ENCODE data around the gene SLC22A3.

DNA sequence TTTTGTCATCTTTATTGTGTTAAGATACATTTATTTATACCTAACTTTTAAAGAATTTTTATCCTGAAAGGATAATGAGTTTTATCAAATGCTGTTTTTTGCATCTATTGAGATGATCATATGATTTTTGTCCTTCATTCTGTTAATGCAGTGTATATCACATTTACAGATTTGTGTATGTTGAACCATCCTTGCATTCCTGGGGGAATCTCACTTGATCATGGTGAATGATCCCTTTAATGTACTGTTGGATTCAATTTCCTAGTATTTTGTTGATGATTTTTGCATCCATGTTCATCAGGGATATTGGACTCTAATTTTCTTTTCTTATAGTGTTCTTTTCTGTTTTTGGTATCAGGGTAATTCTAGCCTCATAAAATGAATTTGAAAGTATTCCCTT is 38.5 kb upstream of the SLC22A3 start:
- TF ChIP-seq POLR2A (IDR thresholded peaks at IDR 0.05; ENCODE audit: low read depth, low read length) (no peak), CEBPB (IDR thresholded peaks at IDR 0.05; ENCODE audit: low read depth, low read length) (no peak), FOS (IDR thresholded peaks at IDR 0.05; ENCODE audit: low read depth, low read length) (no peak), RFX5 (IDR thresholded peaks at IDR 0.05; ENCODE audit: low read depth, low read length) (no peak), MXI1 (IDR thresholded peaks at IDR 0.05; ENCODE audit: borderline replicate concordance, low read depth, low read length) (no peak), CHD1 (IDR thresholded peaks at IDR 0.05; ENCODE audit: low read depth, low read length) (no peak), SMC3 (IDR thresholded peaks at IDR 0.05; ENCODE audit: low read depth, low read length) (no peak)
- TF ChIP-seq, protein P1, sequence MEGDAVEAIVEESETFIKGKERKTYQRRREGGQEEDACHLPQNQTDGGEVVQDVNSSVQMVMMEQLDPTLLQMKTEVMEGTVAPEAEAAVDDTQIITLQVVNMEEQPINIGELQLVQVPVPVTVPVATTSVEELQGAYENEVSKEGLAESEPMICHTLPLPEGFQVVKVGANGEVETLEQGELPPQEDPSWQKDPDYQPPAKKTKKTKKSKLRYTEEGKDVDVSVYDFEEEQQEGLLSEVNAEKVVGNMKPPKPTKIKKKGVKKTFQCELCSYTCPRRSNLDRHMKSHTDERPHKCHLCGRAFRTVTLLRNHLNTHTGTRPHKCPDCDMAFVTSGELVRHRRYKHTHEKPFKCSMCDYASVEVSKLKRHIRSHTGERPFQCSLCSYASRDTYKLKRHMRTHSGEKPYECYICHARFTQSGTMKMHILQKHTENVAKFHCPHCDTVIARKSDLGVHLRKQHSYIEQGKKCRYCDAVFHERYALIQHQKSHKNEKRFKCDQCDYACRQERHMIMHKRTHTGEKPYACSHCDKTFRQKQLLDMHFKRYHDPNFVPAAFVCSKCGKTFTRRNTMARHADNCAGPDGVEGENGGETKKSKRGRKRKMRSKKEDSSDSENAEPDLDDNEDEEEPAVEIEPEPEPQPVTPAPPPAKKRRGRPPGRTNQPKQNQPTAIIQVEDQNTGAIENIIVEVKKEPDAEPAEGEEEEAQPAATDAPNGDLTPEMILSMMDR (conservative IDR thresholded peaks at IDR 0.05; ENCODE audit: low read depth, low read length), result no peak
- TF ChIP-seq, protein P2, sequence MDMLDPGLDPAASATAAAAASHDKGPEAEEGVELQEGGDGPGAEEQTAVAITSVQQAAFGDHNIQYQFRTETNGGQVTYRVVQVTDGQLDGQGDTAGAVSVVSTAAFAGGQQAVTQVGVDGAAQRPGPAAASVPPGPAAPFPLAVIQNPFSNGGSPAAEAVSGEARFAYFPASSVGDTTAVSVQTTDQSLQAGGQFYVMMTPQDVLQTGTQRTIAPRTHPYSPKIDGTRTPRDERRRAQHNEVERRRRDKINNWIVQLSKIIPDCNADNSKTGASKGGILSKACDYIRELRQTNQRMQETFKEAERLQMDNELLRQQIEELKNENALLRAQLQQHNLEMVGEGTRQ (IDR thresholded peaks at IDR 0.05; ENCODE audit: low read depth, low read length), result no peak
- TF ChIP-seq, protein P3, sequence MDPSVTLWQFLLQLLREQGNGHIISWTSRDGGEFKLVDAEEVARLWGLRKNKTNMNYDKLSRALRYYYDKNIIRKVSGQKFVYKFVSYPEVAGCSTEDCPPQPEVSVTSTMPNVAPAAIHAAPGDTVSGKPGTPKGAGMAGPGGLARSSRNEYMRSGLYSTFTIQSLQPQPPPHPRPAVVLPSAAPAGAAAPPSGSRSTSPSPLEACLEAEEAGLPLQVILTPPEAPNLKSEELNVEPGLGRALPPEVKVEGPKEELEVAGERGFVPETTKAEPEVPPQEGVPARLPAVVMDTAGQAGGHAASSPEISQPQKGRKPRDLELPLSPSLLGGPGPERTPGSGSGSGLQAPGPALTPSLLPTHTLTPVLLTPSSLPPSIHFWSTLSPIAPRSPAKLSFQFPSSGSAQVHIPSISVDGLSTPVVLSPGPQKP (IDR thresholded peaks at IDR 0.05; ENCODE audit: borderline replicate concordance, low read depth, low read length), result no peak
